HL-60/S4 treated with phorbol 12-myristate 13-acetate at 8.2 ng/mL for 4 days and 3 days (cell line): ENCODE measurements around the gene MGST2.
"Not testable (repeated sequence)": the region's sequence is repeated elsewhere in the genome, so short reads cannot be mapped to it uniquely, and the experiment has no call there.

Source experiments
- in situ Hi-C: fragments of 300-500 bp; cut with MboI; formaldehyde crosslinking; loops from 2 replicates; pipeline ENCODE4 v1.15.0; 2022; ENCODE audit warnings: low sequenced_read_pairs

MGST2 gene

DNA sequence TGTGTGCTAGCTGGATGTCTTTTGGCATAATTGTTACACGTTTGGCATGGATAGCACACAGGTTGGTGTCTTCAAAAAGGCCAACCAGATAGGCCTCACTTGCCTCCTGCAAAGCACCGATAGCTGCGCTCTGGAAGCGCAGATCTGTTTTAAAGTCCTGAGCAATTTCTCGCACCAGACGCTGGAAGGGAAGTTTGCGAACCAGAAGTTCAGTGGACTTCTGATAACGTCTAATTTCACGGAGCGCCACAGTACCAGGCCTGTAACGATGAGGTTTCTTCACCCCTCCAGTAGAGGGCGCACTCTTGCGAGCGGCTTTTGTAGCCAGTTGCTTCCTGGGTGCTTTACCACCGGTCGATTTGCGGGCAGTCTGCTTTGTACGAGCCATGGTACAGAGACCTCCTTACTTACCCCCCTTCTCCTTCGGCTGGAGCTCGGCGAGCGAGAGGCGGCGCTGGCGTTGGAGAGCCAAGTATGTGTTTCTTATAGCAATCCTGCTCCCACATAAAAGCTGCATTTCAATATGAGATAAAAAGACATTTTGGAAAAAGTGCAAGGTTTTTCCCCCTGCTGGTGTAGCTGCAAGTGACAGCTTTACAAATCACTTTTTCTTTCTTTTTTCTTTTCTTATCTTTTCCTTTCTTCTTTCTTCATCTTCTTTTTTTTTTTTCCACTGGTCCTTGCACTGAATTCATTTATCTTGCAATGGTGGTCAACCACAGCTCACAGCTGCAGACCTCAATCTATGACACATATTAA, 32.7 kb downstream of the MGST2 start:
- in situ Hi-C loops: not testable (repeated sequence)

DNA sequence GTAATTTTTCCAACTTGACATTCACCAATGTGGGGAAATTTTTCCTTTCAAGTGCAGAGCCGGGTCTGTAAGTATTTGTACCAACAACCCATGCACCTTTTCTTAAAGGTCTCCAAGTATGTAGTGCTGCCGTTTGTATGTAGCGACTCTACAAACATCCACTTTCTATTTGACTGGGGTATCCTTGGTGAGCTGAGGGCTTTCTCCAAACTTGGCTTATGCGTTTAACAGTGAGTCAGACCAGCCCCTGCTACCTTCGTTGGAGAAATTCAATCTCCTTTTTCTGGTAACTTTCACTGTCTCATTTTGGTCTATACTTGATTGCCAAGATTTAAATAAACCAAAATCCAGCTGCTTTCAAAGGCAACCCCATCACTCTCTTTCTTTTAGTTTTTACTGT, 34.9 kb downstream of the MGST2 start:
- in situ Hi-C loops: no loop called here

- in situ Hi-C loops: no loop called here
These were observed 39.4 kb downstream of the MGST2 start for GRCh38 chr4:139704915-139705485.

GRCh38 chr4:139709660-139710059, 44.0 kb downstream of the MGST2 start:
- in situ Hi-C loops: no loop called here

DNA sequence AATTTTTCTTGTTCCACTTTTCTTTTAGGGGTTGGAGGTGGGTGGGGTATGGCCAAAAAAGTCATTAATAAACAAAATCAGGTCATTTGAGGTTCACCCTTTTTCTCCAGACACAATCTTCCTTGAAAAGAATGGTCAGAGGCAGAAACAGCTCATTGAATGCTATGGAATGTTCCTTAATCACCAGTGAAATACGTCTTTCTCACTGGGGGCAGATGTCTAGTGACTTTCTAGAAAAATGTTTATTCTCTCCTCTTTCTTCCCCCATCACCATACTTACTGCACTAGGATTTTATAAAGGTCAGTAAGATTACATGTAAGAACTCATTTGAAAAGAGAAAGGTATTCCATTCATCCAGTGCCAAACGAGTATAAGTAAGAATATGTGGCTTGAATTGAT, 44.5 kb downstream of the MGST2 start:
- in situ Hi-C loops: no loop called here

GRCh38 chr4:139711461-139711860, 45.8 kb downstream of the MGST2 start:
- in situ Hi-C loops: no loop called here

DNA sequence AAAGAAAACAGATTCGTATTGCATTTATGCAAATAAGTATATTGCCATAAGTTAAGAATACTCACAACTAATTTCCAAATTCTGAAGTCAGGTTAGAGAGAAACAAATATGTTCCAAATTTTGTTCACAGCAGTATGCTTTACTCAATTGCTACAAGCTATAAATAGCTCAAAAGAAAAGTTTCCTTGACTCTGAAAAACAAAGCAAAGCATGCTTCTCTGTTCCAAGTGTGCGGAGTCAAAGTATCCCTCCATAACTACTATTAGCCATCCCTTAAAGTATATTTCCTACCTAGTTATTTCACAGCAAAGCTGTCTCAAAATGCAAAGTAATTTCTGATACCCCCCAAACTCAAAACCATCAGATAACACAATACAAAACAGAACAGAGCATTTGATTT, 47.3 kb downstream of the MGST2 start:
- in situ Hi-C loops: no loop called here

DNA sequence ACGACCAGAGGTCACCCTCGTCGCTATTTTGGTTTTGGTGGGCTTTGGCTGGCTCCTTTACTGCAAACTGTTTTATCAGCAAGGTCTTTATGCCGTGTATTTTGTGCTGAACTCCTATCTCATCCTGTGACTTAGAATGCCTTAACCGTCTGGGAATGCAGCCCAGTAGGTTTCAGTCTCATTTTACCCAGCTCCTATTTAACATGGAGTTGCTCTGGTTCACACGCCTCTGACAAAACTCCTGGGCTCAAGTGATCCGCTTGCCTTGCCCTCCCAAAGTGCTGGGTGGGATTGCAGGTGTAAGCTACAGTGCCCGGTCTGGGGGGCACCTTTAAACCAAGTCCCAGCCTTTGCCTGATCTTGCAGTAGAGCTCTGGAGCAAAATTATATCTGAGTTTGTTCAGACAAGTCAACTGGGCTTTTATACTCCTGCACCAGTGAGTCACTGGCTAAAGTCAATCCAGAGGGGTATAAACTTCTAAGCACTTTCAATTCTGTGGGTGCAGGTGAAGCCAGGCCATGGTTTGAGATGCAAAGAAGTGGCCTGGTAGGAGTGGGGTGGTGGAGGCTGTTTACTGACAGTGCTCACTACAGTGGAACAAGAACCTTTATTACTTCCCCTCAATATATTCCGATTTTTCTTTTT, 50.2 kb downstream of the MGST2 start:
- in situ Hi-C loops: no loop called here

- in situ Hi-C loops: no loop called here
These were observed 52.7 kb downstream of the MGST2 start for GRCh38 chr4:139718358-139718757.

GRCh38 chr4:139718833-139719232, 53.2 kb downstream of the MGST2 start:
- in situ Hi-C loops: no loop called here

GRCh38 chr4:139719381-139720101, 53.9 kb downstream of the MGST2 start:
- in situ Hi-C loops: no loop called here

- in situ Hi-C loops: no loop called here
These were observed 55.2 kb downstream of the MGST2 start for GRCh38 chr4:139720806-139721205.

- in situ Hi-C loops: no loop called here
These were observed 56.2 kb downstream of the MGST2 start for GRCh38 chr4:139721789-139722188.

DNA sequence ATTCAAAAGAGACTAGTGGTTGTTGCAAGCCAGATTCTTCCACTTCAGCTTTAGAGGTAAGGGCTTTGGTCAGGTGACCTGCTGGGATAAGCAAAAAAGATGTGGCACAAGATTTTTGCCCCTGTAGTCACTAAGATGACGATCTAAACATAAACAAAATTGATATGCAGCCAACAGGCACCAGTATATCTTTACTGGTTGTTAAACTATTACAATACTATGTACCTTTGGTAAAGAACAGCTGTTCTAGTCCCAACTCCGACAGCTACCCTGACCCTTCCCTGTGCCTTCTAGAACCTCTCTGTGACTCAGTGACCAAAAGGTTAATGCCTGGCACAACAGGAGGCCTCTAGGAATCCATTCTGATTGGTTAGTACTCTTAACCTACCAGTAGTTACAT, 59.6 kb downstream of the MGST2 start:
- in situ Hi-C loops: no loop called here

- in situ Hi-C loops: no loop called here
These were observed 61.0 kb downstream of the MGST2 start for GRCh38 chr4:139726615-139727014.

GRCh38 chr4:139728146-139728545, 62.5 kb downstream of the MGST2 start:
- in situ Hi-C loops: no loop called here

DNA sequence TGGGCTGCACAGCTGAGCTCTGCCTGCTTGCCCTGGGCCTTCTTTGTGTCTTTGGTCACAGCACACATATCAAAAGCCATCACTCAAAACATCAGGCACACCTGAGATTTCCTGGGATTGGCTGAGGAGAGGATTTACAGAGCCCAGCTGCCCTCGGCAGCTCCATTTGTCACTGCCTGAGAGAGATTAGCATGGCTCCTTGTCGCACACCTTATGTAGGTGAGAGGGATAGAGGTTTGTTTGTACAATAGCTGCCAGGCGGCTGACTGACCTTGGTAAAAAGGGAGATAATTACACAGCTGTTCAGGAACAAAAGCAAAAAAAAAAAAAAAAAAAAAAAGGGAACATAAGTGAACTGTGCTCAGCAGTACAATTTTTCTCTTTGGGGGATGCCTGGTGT, 63.2 kb downstream of the MGST2 start:
- in situ Hi-C loops: no loop called here

GRCh38 chr4:139732991-139733570, 67.5 kb downstream of the MGST2 start:
- in situ Hi-C loops: no loop called here

DNA sequence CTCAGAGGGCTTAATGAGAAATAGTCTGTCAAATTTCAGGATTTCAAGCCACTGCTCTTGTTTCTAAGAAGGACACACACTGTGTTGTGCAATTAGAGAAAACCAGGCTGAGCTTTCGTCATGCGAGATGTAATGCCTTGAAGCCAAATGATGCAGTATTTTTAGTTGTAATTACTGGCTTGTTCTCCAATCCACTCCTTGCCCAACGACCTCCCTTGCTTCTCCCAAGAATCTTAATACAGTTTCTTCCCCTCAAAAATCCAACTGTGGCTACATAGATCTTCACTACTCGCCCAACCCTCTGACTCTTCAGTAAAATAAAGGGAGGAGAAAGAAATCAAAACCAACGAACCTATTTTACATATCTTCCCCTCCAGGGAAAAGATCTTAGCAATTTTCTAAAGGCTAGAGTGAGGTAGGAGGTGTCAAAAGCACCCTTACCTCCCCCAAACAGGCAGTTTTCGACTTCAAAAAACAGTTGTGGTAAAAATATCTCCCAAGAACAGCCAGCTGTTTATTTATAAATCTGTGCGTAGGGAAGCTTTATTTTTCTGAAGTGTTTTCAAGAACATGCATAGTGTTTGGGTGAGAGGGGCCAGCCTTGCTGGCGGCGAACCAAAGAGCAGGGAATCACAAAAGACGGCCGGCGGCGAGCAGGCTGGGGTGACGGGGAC, 68.7 kb downstream of the MGST2 start:
- in situ Hi-C loops: no loop called here

- in situ Hi-C loops: no loop called here
These were observed 69.3 kb downstream of the MGST2 start for GRCh38 chr4:139734875-139735380.
